Measurements from ENCODE around the gene GOLGA6L7. TPM values are rescaled to one million over a fixed set of nuclear protein-coding genes. Genes with fewer than 3 reads are reported as not detected.

GOLGA6L7 gene
- total RNA-seq, 1 donor = not detected

DNA sequence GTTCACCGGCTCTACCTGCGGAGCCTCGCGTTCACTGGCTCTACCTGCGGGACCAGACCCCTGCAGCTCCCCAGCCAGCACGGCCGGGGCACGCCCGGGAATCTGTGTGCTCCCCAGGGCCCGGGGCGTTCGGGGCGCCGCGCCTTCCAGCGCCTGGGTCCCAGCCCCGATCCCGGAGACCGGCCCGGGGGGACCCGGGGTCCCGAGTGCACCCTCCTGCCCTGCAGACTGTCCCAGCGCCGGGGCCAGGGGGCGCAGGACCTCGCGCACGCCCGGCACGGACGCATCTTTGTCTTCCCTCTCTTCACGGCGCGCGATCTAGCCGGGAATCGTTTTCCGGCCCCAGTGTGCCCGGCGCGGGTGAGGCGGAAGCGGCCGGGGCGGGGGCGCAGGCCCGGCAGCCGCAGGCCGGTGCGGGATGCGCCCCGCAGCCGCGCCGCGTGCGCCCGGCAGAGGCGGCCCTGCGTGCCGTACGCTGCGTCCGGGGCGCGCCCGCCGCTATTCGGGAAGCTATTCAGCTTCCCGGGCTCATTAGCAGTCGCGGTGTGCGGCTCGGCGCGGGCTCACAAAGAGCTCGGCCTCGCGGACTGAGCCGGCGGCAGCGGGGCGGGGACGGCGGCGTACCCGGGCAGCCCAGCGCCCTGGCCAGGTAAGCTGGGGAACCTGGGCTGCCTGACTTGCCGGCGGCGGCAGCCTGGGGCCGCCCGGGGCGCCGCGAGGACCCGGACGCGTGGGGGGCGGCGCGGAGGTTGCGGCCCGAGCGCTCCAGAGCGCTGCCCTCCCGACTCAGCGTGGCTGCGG lies 37.4 kb upstream of the GOLGA6L7 start, which contains the start of gene APBA2:
Gene APBA2, plus strand, starts transcription at position 345 of the 801 bp plus-strand sequence. CDS start 167,911 bp downstream, outside the sequence.
- Histone ChIP-seq H3K4me1 (ENCODE audit: insufficient read depth, low read length) (no peaks in the 10 kb centered on the region), H3K36me3 (ENCODE audit: insufficient read depth, low read length) (no peaks in the 10 kb centered on the region), H3K79me2 (ENCODE audit: insufficient read depth, low read length) (no peaks in the 10 kb centered on the region), H3K4me3 (ENCODE audit: insufficient read depth, low read length) (peak within 1 kb of the TSS; percentile 65), H3K4me2 (ENCODE audit: insufficient read depth, low read length) (peak within 1 kb of the TSS; percentile 67), H3K27ac (ENCODE audit: low read depth, low read length) (no peak within 1 kb of the TSS), H2AFZ (ENCODE audit: low read length) (peak within 1 kb of the TSS; percentile 59), H3K9me3 (ENCODE audit: low read depth, low read length) (no peaks in the 10 kb centered on the region), H3K27me3 (ENCODE audit: insufficient read depth, low read length) (peaks cover 9% of the 10 kb centered on the region), H4K20me1 (ENCODE audit: insufficient read depth, low read length) (peaks cover 3% of the 10 kb centered on the region)
- TF ChIP-seq, protein P1, sequence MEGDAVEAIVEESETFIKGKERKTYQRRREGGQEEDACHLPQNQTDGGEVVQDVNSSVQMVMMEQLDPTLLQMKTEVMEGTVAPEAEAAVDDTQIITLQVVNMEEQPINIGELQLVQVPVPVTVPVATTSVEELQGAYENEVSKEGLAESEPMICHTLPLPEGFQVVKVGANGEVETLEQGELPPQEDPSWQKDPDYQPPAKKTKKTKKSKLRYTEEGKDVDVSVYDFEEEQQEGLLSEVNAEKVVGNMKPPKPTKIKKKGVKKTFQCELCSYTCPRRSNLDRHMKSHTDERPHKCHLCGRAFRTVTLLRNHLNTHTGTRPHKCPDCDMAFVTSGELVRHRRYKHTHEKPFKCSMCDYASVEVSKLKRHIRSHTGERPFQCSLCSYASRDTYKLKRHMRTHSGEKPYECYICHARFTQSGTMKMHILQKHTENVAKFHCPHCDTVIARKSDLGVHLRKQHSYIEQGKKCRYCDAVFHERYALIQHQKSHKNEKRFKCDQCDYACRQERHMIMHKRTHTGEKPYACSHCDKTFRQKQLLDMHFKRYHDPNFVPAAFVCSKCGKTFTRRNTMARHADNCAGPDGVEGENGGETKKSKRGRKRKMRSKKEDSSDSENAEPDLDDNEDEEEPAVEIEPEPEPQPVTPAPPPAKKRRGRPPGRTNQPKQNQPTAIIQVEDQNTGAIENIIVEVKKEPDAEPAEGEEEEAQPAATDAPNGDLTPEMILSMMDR (IDR thresholded peaks at IDR 0.05; ENCODE audit: extremely low read depth, low read depth, low read length) = no peak
- DNase-seq (ENCODE audit: insufficient read length, low spot score, missing footprints) = peak; percentile 92

DNA sequence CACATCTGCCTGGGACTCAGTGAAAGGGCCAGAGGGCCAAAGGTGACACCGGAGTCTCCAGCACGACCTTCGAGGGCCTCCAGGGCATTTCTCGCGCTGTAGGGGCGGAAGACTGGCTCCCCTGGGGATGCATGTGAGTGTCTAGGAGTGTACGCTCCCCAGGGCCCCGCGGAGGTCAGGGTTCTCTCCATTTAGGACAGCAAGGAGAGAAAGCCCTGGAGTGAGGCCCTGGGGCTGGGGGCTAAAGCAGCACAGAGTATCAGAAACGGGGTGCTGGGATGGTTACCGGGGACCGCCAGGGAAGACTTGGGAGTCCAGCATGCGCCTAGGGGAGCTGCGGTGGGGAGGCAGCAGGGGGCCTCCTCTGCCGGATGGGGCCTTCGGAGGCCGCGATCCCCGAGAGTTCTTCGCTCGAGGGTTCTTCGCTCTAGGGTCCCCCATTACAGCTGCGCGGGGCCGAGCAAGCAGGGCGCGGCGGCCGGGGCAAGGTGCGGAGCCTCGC lies 36.7 kb upstream of the GOLGA6L7 start:
- Histone ChIP-seq H3K27me3 (ENCODE audit: insufficient read depth, low read length) (peaks cover 9% of the 10 kb centered on the region), H3K9me3 (ENCODE audit: low read depth, low read length) (no peaks in the 10 kb centered on the region), H3K4me1 (ENCODE audit: insufficient read depth, low read length) (no peaks in the 10 kb centered on the region), H3K36me3 (ENCODE audit: insufficient read depth, low read length) (no peaks in the 10 kb centered on the region), H3K79me2 (ENCODE audit: insufficient read depth, low read length) (no peaks in the 10 kb centered on the region), H2AFZ (ENCODE audit: low read length) (peak overlapping the region; percentile 59), H3K4me3 (ENCODE audit: insufficient read depth, low read length) (peak overlapping the region; percentile 65), H3K4me2 (ENCODE audit: insufficient read depth, low read length) (peak overlapping the region; percentile 67), H3K27ac (ENCODE audit: low read depth, low read length) (no peak overlapping the region), H4K20me1 (ENCODE audit: insufficient read depth, low read length) (peaks cover 3% of the 10 kb centered on the region)
- TF ChIP-seq, protein P1 (IDR thresholded peaks at IDR 0.05; ENCODE audit: extremely low read depth, low read depth, low read length) = no peak
- peak; percentile 83 for DNase-seq (ENCODE audit: insufficient read length, low spot score, missing footprints)

DNA sequence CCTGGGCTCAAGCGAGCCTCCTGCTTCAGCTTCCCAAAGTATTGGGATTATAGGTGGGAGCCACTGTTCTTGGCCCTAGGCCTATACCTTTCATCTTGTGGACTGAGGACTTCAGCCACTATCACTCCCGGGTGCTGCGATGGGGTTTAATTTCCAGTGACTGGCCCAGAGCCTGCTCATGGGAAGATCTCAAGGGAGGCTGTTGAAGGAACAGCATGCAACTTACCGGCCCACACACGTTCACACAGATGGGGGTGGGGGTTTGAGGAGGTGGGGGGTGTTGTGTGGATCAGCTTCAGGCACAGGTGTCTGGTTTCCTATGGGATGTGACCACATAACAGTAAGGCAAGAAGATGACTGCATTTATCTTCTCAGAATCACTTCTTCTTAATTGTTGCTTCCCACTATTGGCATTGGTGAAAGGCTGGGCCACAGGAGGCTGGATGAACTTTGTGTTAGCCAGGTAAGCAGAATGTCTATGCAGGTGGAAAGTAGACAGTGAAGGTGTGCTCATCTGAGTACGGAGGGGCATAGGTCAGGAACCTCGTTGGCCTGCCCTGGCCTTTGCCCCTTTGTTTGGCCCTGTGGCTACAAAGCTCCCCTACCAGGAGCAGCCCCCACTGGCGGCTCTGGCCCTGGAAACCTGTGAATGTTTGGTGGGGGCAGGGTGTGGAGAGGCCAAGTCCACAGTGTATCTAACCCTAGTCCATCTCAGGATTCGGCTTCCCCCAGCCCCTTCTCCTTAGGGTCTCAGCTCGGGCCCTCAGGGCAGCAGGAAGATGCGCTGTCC lies 35.9 kb upstream of the GOLGA6L7 start:
- DNase-seq (ENCODE audit: insufficient read length, low spot score, missing footprints) = no peak
- H3K4me2 ChIP-seq (ENCODE audit: insufficient read depth, low read length) = no peak overlapping the region
- no peak overlapping the region for H3K27ac ChIP-seq (ENCODE audit: low read depth, low read length)
- TF ChIP-seq, protein P1 (IDR thresholded peaks at IDR 0.05; ENCODE audit: extremely low read depth, low read depth, low read length) = no peak
- H4K20me1 ChIP-seq (ENCODE audit: insufficient read depth, low read length) = peaks cover 3% of the 10 kb centered on the region
- no peak overlapping the region for H2AFZ ChIP-seq (ENCODE audit: low read length)
- H3K27me3 ChIP-seq (ENCODE audit: insufficient read depth, low read length) = peaks cover 9% of the 10 kb centered on the region
- no peaks in the 10 kb centered on the region for H3K9me3 ChIP-seq (ENCODE audit: low read depth, low read length)
- H3K4me3 ChIP-seq (ENCODE audit: insufficient read depth, low read length) = no peak overlapping the region
- no peaks in the 10 kb centered on the region for H3K4me1 ChIP-seq (ENCODE audit: insufficient read depth, low read length)
- no peaks in the 10 kb centered on the region for H3K79me2 ChIP-seq (ENCODE audit: insufficient read depth, low read length)
- no peaks in the 10 kb centered on the region for H3K36me3 ChIP-seq (ENCODE audit: insufficient read depth, low read length)

Measured in osteoblast (primary cell).